Testis (tissue), 2 donors: ENCODE results near the gene HS6ST3.

ENCODE experiments used
- POLR2A ChIP-seq: fragments of 450-650 bp; IDR thresholded peaks from one replicate; pipeline ENCODE4 v1.6.1; 2017; ENCODE audit warnings: antibody characterized with exemption, mild to moderate bottlenecking, moderate library complexity
- TF ChIP-seq, protein P1 (sequence below), 3 experiments: fragments of 450-650 bp in 2 of 3; fragments of 200-600 bp in 1 of 3; sonication (generic) in 1 of 3; IDR thresholded peaks; one replicate each; pipeline ENCODE4 v1.5.1; 2016 to 2019; ENCODE audit warnings: antibody characterized with exemption in 3 of 3, mild to moderate bottlenecking in 2 of 3, moderate library complexity in 1 of 3

DNA sequence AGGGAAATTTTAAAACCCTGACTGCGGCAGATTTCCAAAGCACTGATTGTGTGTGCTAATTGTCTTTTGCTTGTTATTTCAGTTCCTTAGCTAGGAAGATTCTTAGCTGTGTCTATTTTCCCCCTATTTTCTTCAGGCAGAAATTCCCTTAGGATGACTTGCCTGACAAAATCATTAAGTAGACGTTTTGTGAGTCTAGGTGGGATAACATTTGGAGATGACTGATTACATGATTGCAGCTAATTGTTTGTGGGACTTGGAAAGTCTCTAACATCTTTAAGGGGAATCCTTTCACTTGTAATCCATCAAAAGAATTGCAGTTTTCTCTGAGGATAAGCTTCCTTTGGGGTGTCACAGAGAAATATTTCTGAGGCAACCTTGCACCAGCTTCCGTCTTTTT lies 676.4 kb downstream of the HS6ST3 start:
- TF ChIP-seq, protein P1, sequence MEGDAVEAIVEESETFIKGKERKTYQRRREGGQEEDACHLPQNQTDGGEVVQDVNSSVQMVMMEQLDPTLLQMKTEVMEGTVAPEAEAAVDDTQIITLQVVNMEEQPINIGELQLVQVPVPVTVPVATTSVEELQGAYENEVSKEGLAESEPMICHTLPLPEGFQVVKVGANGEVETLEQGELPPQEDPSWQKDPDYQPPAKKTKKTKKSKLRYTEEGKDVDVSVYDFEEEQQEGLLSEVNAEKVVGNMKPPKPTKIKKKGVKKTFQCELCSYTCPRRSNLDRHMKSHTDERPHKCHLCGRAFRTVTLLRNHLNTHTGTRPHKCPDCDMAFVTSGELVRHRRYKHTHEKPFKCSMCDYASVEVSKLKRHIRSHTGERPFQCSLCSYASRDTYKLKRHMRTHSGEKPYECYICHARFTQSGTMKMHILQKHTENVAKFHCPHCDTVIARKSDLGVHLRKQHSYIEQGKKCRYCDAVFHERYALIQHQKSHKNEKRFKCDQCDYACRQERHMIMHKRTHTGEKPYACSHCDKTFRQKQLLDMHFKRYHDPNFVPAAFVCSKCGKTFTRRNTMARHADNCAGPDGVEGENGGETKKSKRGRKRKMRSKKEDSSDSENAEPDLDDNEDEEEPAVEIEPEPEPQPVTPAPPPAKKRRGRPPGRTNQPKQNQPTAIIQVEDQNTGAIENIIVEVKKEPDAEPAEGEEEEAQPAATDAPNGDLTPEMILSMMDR (IDR thresholded peaks at IDR 0.05), result no peak
- TF ChIP-seq POLR2A, result no peak
